ENCODE measurements around the gene MTARC1. TPM values are rescaled to one million over a fixed set of nuclear protein-coding genes. Genes with fewer than 3 reads are reported as not detected.

MTARC1 gene
- total and polyA plus RNA-seq, 9 donors: 1.7 to 13.2 (median 4.7) TPM

- no peak overlapping the region for H3K4me3 ChIP-seq
- H3K9me3 ChIP-seq: no peaks in the 10 kb centered on the region
- TF ChIP-seq POLR2A (IDR thresholded peaks at IDR 0.05) (no peak), CTCF (IDR thresholded peaks at IDR 0.05) (no peak), EP300 (IDR thresholded peaks at IDR 0.05) (no peak)
- no peaks in the 10 kb centered on the region for H3K4me1 ChIP-seq (ENCODE audit: insufficient read depth)
- no peak for DNase-seq
- intact Hi-C loops (cut with DNase I): loop anchor here in 1 of 4 donors (10.0 kb wide), 1 partner anchor 625 kb away; no protein-coding TSS in a partner anchor
- WGBS, 3 donors: 73 to 83% (median 82%) methylated on average over 8 of the region's 8 CpGs
- H3K27ac ChIP-seq: no peak overlapping the region
- no peaks in the 10 kb centered on the region for H3K36me3 ChIP-seq
- H3K27me3 ChIP-seq: no peaks in the 10 kb centered on the region
Observed at GRCh38 chr1:220809704-220810103, 23.0 kb downstream of the MTARC1 start.

GRCh38 chr1:220810179-220810653, 23.5 kb downstream of the MTARC1 start:
- intact Hi-C loops (cut with DNase I): no loop called here
- WGBS, 3 donors: 7 to 15% (median 13%) methylated on average over 20 of the region's 20 CpGs
- peak; percentile 64 to 84 (median 80) for DNase-seq
- Histone ChIP-seq H3K4me1 (ENCODE audit: insufficient read depth) (no peaks in the 10 kb centered on the region), H3K27ac (no peak overlapping the region), H3K27me3 (no peaks in the 10 kb centered on the region), H3K9me3 (no peaks in the 10 kb centered on the region), H3K36me3 (no peaks in the 10 kb centered on the region), H3K4me3 (no peak overlapping the region)
- TF ChIP-seq CTCF (IDR thresholded peaks at IDR 0.05) (peak; percentile 65 to 83 (median 75)), EP300 (IDR thresholded peaks at IDR 0.05) (no peak)

DNA sequence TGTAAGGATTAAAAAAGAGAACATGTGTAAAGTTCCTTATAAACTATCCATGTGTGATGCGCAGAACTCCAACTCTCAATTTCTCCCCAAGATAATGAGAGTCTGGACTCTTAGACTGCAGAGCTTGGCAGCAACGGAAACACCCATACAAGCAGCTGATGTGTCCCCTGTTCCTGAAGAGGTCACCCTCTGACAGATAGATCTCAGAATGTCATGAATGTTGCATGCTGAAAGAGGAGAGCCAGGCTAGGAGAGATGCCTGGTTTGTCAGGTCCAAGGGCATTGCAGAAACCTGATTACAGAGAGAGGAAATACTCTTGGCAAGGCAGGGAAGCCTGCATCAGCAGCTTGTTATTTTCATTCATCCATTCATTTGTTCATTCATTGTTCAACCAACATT, 24.2 kb downstream of the MTARC1 start:
- no peak overlapping the region for H3K4me3 ChIP-seq
- no peaks in the 10 kb centered on the region for H3K27me3 ChIP-seq
- no peaks in the 10 kb centered on the region for H3K4me1 ChIP-seq (ENCODE audit: insufficient read depth)
- no peaks in the 10 kb centered on the region for H3K36me3 ChIP-seq
- TF ChIP-seq EP300 (IDR thresholded peaks at IDR 0.05): no peak
- no peak for TF ChIP-seq CTCF (IDR thresholded peaks at IDR 0.05)
- no peak for TF ChIP-seq POLR2A (IDR thresholded peaks at IDR 0.05)
- H3K9me3 ChIP-seq: no peaks in the 10 kb centered on the region
- H3K27ac ChIP-seq: no peak overlapping the region
- no peak for DNase-seq
- intact Hi-C loops (cut with DNase I): no loop called here
- 97 to 98% (median 97%) methylated on average over 2 of the region's 2 CpGs for WGBS, 3 donors

DNA sequence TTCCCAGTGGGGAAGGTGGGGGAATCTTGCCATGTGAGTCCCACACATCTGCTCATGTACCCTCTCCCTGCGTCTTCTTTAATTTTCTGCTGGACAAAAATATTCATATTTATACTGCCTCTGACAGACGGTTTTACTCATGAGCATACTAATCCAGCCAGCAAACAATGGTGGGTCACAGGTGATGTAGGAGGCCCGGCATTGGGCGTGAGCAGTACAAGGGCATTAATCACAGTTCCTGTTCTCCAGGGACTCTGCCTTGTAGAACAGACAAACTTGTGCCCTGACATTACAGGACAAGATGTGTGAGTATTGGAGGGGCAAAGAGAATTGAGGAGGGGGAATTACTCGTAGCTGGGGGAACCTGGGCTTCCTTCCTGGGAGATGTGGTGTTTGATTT, 25.0 kb downstream of the MTARC1 start:
- intact Hi-C loops (cut with DNase I): no loop called here
- Histone ChIP-seq H3K27ac (no peak overlapping the region), H3K27me3 (no peaks in the 10 kb centered on the region), H3K4me1 (ENCODE audit: insufficient read depth) (no peaks in the 10 kb centered on the region), H3K36me3 (no peaks in the 10 kb centered on the region), H3K9me3 (no peaks in the 10 kb centered on the region), H3K4me3 (no peak overlapping the region)
- TF ChIP-seq CTCF (IDR thresholded peaks at IDR 0.05) (no peak), EP300 (IDR thresholded peaks at IDR 0.05) (no peak), POLR2A (IDR thresholded peaks at IDR 0.05) (no peak)
- 84 to 89% (median 85%) methylated on average over 5 of the region's 5 CpGs for WGBS, 3 donors
- no peak for DNase-seq

Measured in ovary (tissue), 9 donors.